Anterior cingulate cortex (tissue), 58 donors: ENCODE data around the gene DNM3.
A peak's percentile ranks its signal among the peaks of the same experiment; 100 is the strongest.

Experiments
- DNase-seq, 58 donors: peaks; one replicate each; lab custom pipeline; 2025; lab: John Stamatoyannopoulos, UW

DNM3 gene

GRCh38 chr1:172148707-172149106, 307.4 kb downstream of the DNM3 start:
- DNase-seq: no peak

- no peak for DNase-seq
Observed at GRCh38 chr1:172149346-172149745, 308.0 kb downstream of the DNM3 start.

GRCh38 chr1:172154551-172154950, 313.3 kb downstream of the DNM3 start:
- DNase-seq: no peak

- DNase-seq: no peak
Observed at GRCh38 chr1:172155766-172156165, 314.5 kb downstream of the DNM3 start.

GRCh38 chr1:172162236-172162635, 320.9 kb downstream of the DNM3 start:
- DNase-seq: no peak

GRCh38 chr1:172163498-172164215, 322.4 kb downstream of the DNM3 start:
- no peak for DNase-seq

- no peak for DNase-seq
Observed at GRCh38 chr1:172165403-172165802, 324.1 kb downstream of the DNM3 start.

GRCh38 chr1:172167796-172168596, 326.7 kb downstream of the DNM3 start:
- DNase-seq: peak in 18 of 58 donors; percentile 0 to 67 (median 8)

- no peak for DNase-seq
Observed at GRCh38 chr1:172168597-172168872, 327.2 kb downstream of the DNM3 start.

- DNase-seq: no peak
Observed at GRCh38 chr1:172169836-172170235, 328.5 kb downstream of the DNM3 start.

GRCh38 chr1:172172352-172172831, 331.1 kb downstream of the DNM3 start:
- no peak for DNase-seq

- no peak for DNase-seq
Observed at GRCh38 chr1:172176206-172176605, 334.9 kb downstream of the DNM3 start.

- DNase-seq: no peak
Observed at GRCh38 chr1:172177849-172178248, 336.6 kb downstream of the DNM3 start.

- no peak for DNase-seq
Observed at GRCh38 chr1:172178886-172179285, 337.6 kb downstream of the DNM3 start.

GRCh38 chr1:172179918-172180317, 338.6 kb downstream of the DNM3 start:
- DNase-seq: no peak

- peak in 14 of 58 donors; percentile 0 to 28 (median 4) for DNase-seq
Observed at GRCh38 chr1:172180501-172181285, 339.4 kb downstream of the DNM3 start.

- DNase-seq: no peak
Observed at GRCh38 chr1:172184506-172185191, 343.4 kb downstream of the DNM3 start.

GRCh38 chr1:172185211-172185610, 343.9 kb downstream of the DNM3 start:
- DNase-seq: no peak

GRCh38 chr1:172185996-172186395, 344.7 kb downstream of the DNM3 start:
- no peak for DNase-seq

GRCh38 chr1:172201572-172201971, 360.3 kb downstream of the DNM3 start:
- no peak for DNase-seq
